H1 (cell line): ENCODE measurements around the gene KRTAP24-1. TPM values are rescaled to one million over a fixed set of nuclear protein-coding genes. Genes with fewer than 3 reads are reported as not detected.

Experiments used
- CTCF ChIA-PET: fragments of 300-600 bp; sonication (Branson Sonifier 250); formaldehyde crosslinking; loops from one replicate; lab custom pipeline; 2021; ENCODE audit not compliant: partially characterized antibody; lab: Charles Lee
- POLR2A ChIA-PET: fragments of 300-600 bp; sonication (Branson Sonifier 250); formaldehyde crosslinking; loops from one replicate; lab custom pipeline; 2021; ENCODE audit warnings: inconsistent platforms; ENCODE audit not compliant: partially characterized antibody; lab: Charles Lee
- DNase-seq, 2 experiments: peaks; one replicate each; pipeline versions ENCODE4 v3.0.0 to v3.0.0-alpha.2; 2010 to 2022; ENCODE audit warnings: low spot score in 2 of 2, low read depth in 1 of 2, mixed read lengths in 1 of 2
- FAIRE-seq: peaks from 2 replicates; lab custom pipeline; 2011; peaks lifted over from hg19 to GRCh38; lab: Jason Lieb, UNC
- H2AFZ ChIP-seq: 2 replicates; pipeline ENCODE4 v1.8.1; 2012; ENCODE audit warnings: low read length, inconsistent platforms
- H2AK5ac ChIP-seq: 2 replicates; pipeline ENCODE4 v1.6.1; 2013; ENCODE audit warnings: low read depth, low read length
- H2BK120ac ChIP-seq: replicated peaks from 2 replicates; pipeline ENCODE3; 2013; ENCODE audit warnings: low read depth, low read length, inconsistent platforms
- H2BK12ac ChIP-seq: 2 replicates; pipeline ENCODE4 v1.6.1; 2013; ENCODE audit warnings: low read depth, low read length
- H2BK15ac ChIP-seq: 2 replicates; pipeline ENCODE4 v1.6.1; 2013; ENCODE audit warnings: low read length
- H2BK20ac ChIP-seq: 2 replicates; pipeline ENCODE4 v1.6.1; 2013; ENCODE audit warnings: low read length
- H2BK5ac ChIP-seq: 2 replicates; pipeline ENCODE4 v1.6.1; 2013; ENCODE audit warnings: low read depth, low read length
- H3K14ac ChIP-seq: 2 replicates; pipeline ENCODE4 v1.6.1; 2013; ENCODE audit warnings: inconsistent platforms; ENCODE audit not compliant: insufficient read length
- H3K18ac ChIP-seq: 2 replicates; pipeline ENCODE4 v1.6.1; 2013; ENCODE audit warnings: low read length; ENCODE audit errors: extremely low read depth
- H3K23ac ChIP-seq: 2 replicates; pipeline ENCODE4 v1.6.1; 2013; ENCODE audit warnings: inconsistent platforms; ENCODE audit not compliant: insufficient read length
- H3K23me2 ChIP-seq: 2 replicates; pipeline ENCODE4 v1.6.1; 2013; ENCODE audit warnings: low read depth, low read length
- H3K27ac ChIP-seq: 2 replicates; pipeline ENCODE4 v1.6.1; 2011; ENCODE audit warnings: low read depth, low read length, inconsistent platforms
- H3K27me3 ChIP-seq, 4 experiments: replicated peaks in 1 of 4; 1 replicate in 1 of 4; 2 replicates in 3 of 4; pipeline versions ENCODE4 v1.6.1 to v1.8.1; 2011 to 2013; ENCODE audit warnings: low read length in 3 of 4, mild to moderate bottlenecking in 3 of 4, inconsistent platforms in 2 of 4, mixed read lengths in 2 of 4, moderate library complexity in 1 of 4; ENCODE audit not compliant: control insufficient read depth in 3 of 4, insufficient read depth in 3 of 4; ENCODE audit errors: extremely low read depth in 1 of 4
- H3K36me3 ChIP-seq, 4 experiments: 2 replicates each; pipeline versions ENCODE4 v1.6.1 to v1.8.1; 2011 to 2013; ENCODE audit warnings: mild to moderate bottlenecking in 4 of 4, low read length in 3 of 4, moderate library complexity in 2 of 4, control low read depth in 1 of 4, inconsistent platforms in 1 of 4; ENCODE audit not compliant: insufficient read depth in 4 of 4, control insufficient read depth in 2 of 4
- H3K4ac ChIP-seq: replicated peaks from 2 replicates; pipeline ENCODE3; 2013; ENCODE audit warnings: low read length, low read depth, mixed read lengths, inconsistent platforms; ENCODE audit not compliant: insufficient read length
- H3K4me1 ChIP-seq, 4 experiments: replicated peaks in 1 of 4; 1 replicate in 1 of 4; 2 replicates in 3 of 4; pipeline versions ENCODE4 v1.6.1 to v1.8.1; 2011 to 2013; ENCODE audit warnings: low read length in 3 of 4, inconsistent platforms in 2 of 4, mixed read lengths in 1 of 4; ENCODE audit not compliant: insufficient read depth in 4 of 4, control insufficient read depth in 3 of 4
- H3K4me2 ChIP-seq, 2 experiments: 2 replicates each; pipeline versions ENCODE4 v1.6.1 to v1.8.1; 2011 to 2013; ENCODE audit warnings: low read depth in 2 of 2, low read length in 2 of 2, control low read depth in 1 of 2, inconsistent platforms in 1 of 2, mild to moderate bottlenecking in 1 of 2; ENCODE audit not compliant: insufficient read depth in 1 of 2
- H3K4me3 ChIP-seq, 4 experiments: fragments of 200-600, 300-600 bp in 1 of 4; sonication (generic), shearing (Covaris generic), sonication (Bioruptor Twin) in 1 of 4; 2 replicates each; pipeline versions ENCODE4 v1.5.1 to v1.8.1; 2011 to 2016; ENCODE audit warnings: low read length in 4 of 4, low read depth in 3 of 4, control low read depth in 2 of 4, inconsistent platforms in 2 of 4, mild to moderate bottlenecking in 2 of 4, mixed read lengths in 1 of 4, moderate library complexity in 1 of 4; ENCODE audit not compliant: insufficient read depth in 2 of 4; ENCODE audit errors: extremely low read depth in 1 of 4
- H3K56ac ChIP-seq: replicated peaks from 2 replicates; pipeline ENCODE3; 2013; ENCODE audit warnings: low read depth, mild to moderate bottlenecking, mixed read lengths, low read length, inconsistent platforms; ENCODE audit not compliant: insufficient read length
- H3K79me1 ChIP-seq: 2 replicates; pipeline ENCODE4 v1.6.1; 2013; ENCODE audit warnings: low read depth, low read length, control low read depth
- H3K79me2 ChIP-seq, 2 experiments: 2 replicates each; pipeline versions ENCODE4 v1.6.1 to v1.8.1; 2012 to 2013; ENCODE audit warnings: low read length in 2 of 2, mild to moderate bottlenecking in 2 of 2, inconsistent platforms in 1 of 2; ENCODE audit not compliant: insufficient read depth in 2 of 2, control insufficient read depth in 1 of 2
- H3K9ac ChIP-seq, 4 experiments: replicated peaks in 1 of 4; 1 replicate in 1 of 4; 2 replicates in 3 of 4; pipeline versions ENCODE4 v1.6.1 to v1.8.1; 2011 to 2013; ENCODE audit warnings: low read depth in 3 of 4, low read length in 3 of 4, control low read depth in 2 of 4, mild to moderate bottlenecking in 2 of 4, moderate library complexity in 2 of 4, inconsistent platforms in 1 of 4; ENCODE audit errors: extremely low read depth in 1 of 4
- H3K9me3 ChIP-seq, 2 experiments: 2 replicates each; pipeline versions ENCODE4 v1.6.1 to v1.8.1; 2012 to 2013; ENCODE audit warnings: mild to moderate bottlenecking in 2 of 2, moderate library complexity in 2 of 2, control low read depth in 1 of 2, inconsistent platforms in 1 of 2, low read depth in 1 of 2, low read length in 1 of 2, mixed read lengths in 1 of 2; ENCODE audit not compliant: insufficient read depth in 2 of 2
- H4K20me1 ChIP-seq, 2 experiments: replicated peaks in 1 of 2; 2 replicates each; pipeline versions ENCODE3 to v1.8.1; 2011 to 2013; ENCODE audit warnings: inconsistent platforms in 2 of 2, low read length in 2 of 2, mild to moderate bottlenecking in 1 of 2; ENCODE audit not compliant: insufficient read depth in 2 of 2, control insufficient read depth in 1 of 2
- H4K5ac ChIP-seq: 2 replicates; pipeline ENCODE4 v1.6.1; 2013; ENCODE audit warnings: low read length, low read depth, mixed read lengths, inconsistent platforms; ENCODE audit not compliant: insufficient read length
- H4K8ac ChIP-seq: 2 replicates; pipeline ENCODE4 v1.8.0; 2013; ENCODE audit warnings: mild to moderate bottlenecking, moderate library complexity, low read length, inconsistent platforms; ENCODE audit not compliant: insufficient read depth; ENCODE audit errors: extremely low read depth
- H4K91ac ChIP-seq: replicated peaks from 2 replicates; pipeline ENCODE3; 2013; ENCODE audit warnings: low read length, mixed read lengths, inconsistent platforms; ENCODE audit not compliant: insufficient read length
- ATF2 ChIP-seq: IDR thresholded peaks from 2 replicates; pipeline ENCODE4 v1.6.1; 2012; ENCODE audit warnings: low read length, inconsistent platforms
- BCL11A ChIP-seq, 2 experiments: IDR thresholded peaks; one replicate each; pipeline ENCODE4 v1.6.1; 2011; ENCODE audit warnings: low read depth in 2 of 2, low read length in 2 of 2, mild to moderate bottlenecking in 2 of 2
- CEBPB ChIP-seq: IDR thresholded peaks from 2 replicates; pipeline ENCODE4 v1.6.1; 2012; ENCODE audit warnings: low read depth, low read length
- CHD2 ChIP-seq: IDR thresholded peaks from 2 replicates; pipeline ENCODE4 v1.6.1; 2012; ENCODE audit warnings: low read length, improper control_type of control experiment
- FOSL1 ChIP-seq: IDR thresholded peaks from 2 replicates; pipeline ENCODE4 v1.6.1; 2011; ENCODE audit warnings: mild to moderate bottlenecking, low read depth, low read length, moderate library complexity; ENCODE audit not compliant: insufficient read depth
- KDM5A ChIP-seq: fragments of 200-600 bp; IDR thresholded peaks from 2 replicates; pipeline ENCODE4 v1.7.1; 2012; ENCODE audit warnings: mild to moderate bottlenecking, low read length, inconsistent platforms, mixed read lengths
- POLR2A ChIP-seq, 2 experiments: IDR thresholded peaks; 1 replicate in 1 of 2; 2 replicates in 1 of 2; pipeline ENCODE4 v1.6.1; 2011; ENCODE audit warnings: low read depth in 2 of 2, low read length in 2 of 2, mild to moderate bottlenecking in 2 of 2; ENCODE audit errors: control extremely low read depth in 1 of 2
- SIRT6 ChIP-seq: IDR thresholded peaks from one replicate; pipeline ENCODE4 v1.7.1; 2012; ENCODE audit warnings: low read length, inconsistent platforms
- SIX5 ChIP-seq: IDR thresholded peaks from 2 replicates; pipeline ENCODE4 v1.6.1; 2011; ENCODE audit warnings: mild to moderate bottlenecking, low read depth, low read length
- SP4 ChIP-seq: IDR thresholded peaks from 2 replicates; pipeline ENCODE4 v1.6.1; 2012; ENCODE audit warnings: low read length, inconsistent platforms
- TAF1 ChIP-seq: IDR thresholded peaks from 2 replicates; pipeline ENCODE4 v1.6.1; 2011; ENCODE audit warnings: mild to moderate bottlenecking, low read depth, low read length
- TCF12 ChIP-seq: IDR thresholded peaks from 2 replicates; pipeline ENCODE4 v1.6.1; 2011; ENCODE audit warnings: low read depth, mild to moderate bottlenecking, low read length
- WGBS, 2 experiments: shearing (Covaris generic) in 1 of 2; methylation state at CpG; one replicate each; pipeline versions ENCODE4 v1.1.6 to v1.1.7; 2013 to 2015; ENCODE audit warnings: low lambda C conversion rate in 2 of 2, mixed read lengths in 2 of 2, inconsistent platforms in 1 of 2, low coverage in 1 of 2, missing lambda C conversion rate in 1 of 2; ENCODE audit not compliant: insufficient replicate concordance in 2 of 2, insufficient coverage in 1 of 2, insufficient read length in 1 of 2; ENCODE audit errors: extremely low coverage in 1 of 2, missing lambda C conversion rate in 1 of 2; 5-methylcytosine and 5-hydroxymethylcytosine counted together
- polyA plus RNA-seq, 7 experiments: library from polyadenylated mRNA; depleted of rRNA in 3 of 7; stranded (reverse) in 5 of 7; unstranded in 2 of 7; fragments of >200 nt in 5 of 7; fragments of 200-250 nt in 2 of 7; gene quantifications; 1 replicate in 5 of 7; 2 replicates in 1 of 7; 4 replicates in 1 of 7; pipeline versions ENCODE4 v1.2.1 to v1.2.3, GENCODE V29; 2011 to 2013; ENCODE audit warnings: missing spikeins in 2 of 7, mixed read lengths in 2 of 7
- total RNA-seq: library from RNA; stranded (reverse); fragmentation: NEBNext Ultra II Directional; extraction: Animal tissue kit (Norgen Biotek cat#: 25700); gene quantifications from 2 replicates; pipeline ENCODE4 v1.2.1, GENCODE V29; 2021

KRTAP24-1 gene
- total and polyA plus RNA-seq, 2 of the 8 experiments (the other 6 are each of a cell fraction or from before 2014, with no cell fraction given): not detected

DNA sequence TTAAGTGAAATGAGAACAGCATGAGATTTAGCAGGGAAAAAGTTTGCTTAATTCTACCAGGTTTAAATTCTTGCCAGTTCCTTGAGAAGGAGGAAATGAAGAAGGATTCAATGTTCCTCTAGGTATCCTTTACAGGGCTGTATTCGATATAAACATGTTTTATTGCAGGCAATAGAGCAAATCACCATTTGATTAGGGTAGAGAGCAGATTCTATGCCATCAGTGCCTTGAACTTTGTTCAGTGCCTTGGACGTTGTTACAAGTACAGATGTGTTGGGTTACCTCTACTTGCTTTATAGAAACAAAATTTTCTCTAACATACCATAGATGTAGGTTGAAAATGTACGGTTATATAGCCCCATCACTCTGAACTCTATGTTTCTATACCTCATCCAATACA, 48.7 kb downstream of the KRTAP24-1 start:
- H3K36me3 ChIP-seq: no peaks in the 10 kb centered on the region
- no peak overlapping the region for H3K4me3 ChIP-seq
- no peak overlapping the region for H3K27ac ChIP-seq
- H3K23ac ChIP-seq: no peak overlapping the region
- no peak overlapping the region for H2BK120ac ChIP-seq
- no peaks in the 10 kb centered on the region for H3K4me1 ChIP-seq
- no peaks in the 10 kb centered on the region for H4K20me1 ChIP-seq
- no peaks in the 10 kb centered on the region for H3K23me2 ChIP-seq
- no peaks in the 10 kb centered on the region for H3K9me3 ChIP-seq
- no peak overlapping the region for H3K9ac ChIP-seq
- no peak overlapping the region for H2AK5ac ChIP-seq
- no peak overlapping the region for H2BK5ac ChIP-seq
- H4K8ac ChIP-seq: no peak overlapping the region
- no peak overlapping the region for H2BK20ac ChIP-seq
- ChIA-PET POLR2A (no interaction called here), CTCF (interaction anchor here (1.1 to 2.7 kb wide), 2 partner anchors 10 to 289 kb away, joined by 3 to 13 read pairs; no protein-coding TSS in a partner anchor)
- no peak overlapping the region for H4K5ac ChIP-seq
- H4K91ac ChIP-seq: no peak overlapping the region
- H3K4ac ChIP-seq: no peak overlapping the region
- no peaks in the 10 kb centered on the region for H3K79me2 ChIP-seq
- no peak overlapping the region for H3K14ac ChIP-seq
- no peak overlapping the region for H3K56ac ChIP-seq
- H2BK12ac ChIP-seq: no peak overlapping the region
- H3K27me3 ChIP-seq: no peaks in the 10 kb centered on the region
- WGBS, 2 experiments: 90% methylated on average over 3 of the region's 3 CpGs; no CpG with 5 or more reads in 1 of the 2 experiments
- H2AFZ ChIP-seq: no peak overlapping the region
- no peak overlapping the region for H2BK15ac ChIP-seq
- no peak overlapping the region for H3K18ac ChIP-seq
- no peaks in the 10 kb centered on the region for H3K79me1 ChIP-seq
- no peak for DNase-seq
- H3K4me2 ChIP-seq: no peak overlapping the region
- no peak for FAIRE-seq
- TF ChIP-seq POLR2A (IDR thresholded peaks at IDR 0.05; ENCODE audit: control extremely low read depth in 1 of 2, low read depth in 2 of 2, low read length in 2 of 2): no peak
- TF ChIP-seq SIRT6: no peak
- no peak for TF ChIP-seq TAF1
- no peak for TF ChIP-seq TCF12
- no peak for TF ChIP-seq BCL11A (IDR thresholded peaks at IDR 0.05; ENCODE audit: low read depth in 2 of 2, low read length in 2 of 2)
- TF ChIP-seq CHD2: no peak
- TF ChIP-seq KDM5A: no peak
- no peak for TF ChIP-seq FOSL1
- TF ChIP-seq ATF2: no peak
- TF ChIP-seq CEBPB: no peak
- no peak for TF ChIP-seq SP4
- TF ChIP-seq SIX5: no peak
